ENCODE data around the gene NACC2.
"Not testable (repeated sequence)": the region's sequence is repeated elsewhere in the genome, so short reads cannot be mapped to it uniquely, and the experiment has no call there.

Gene NACC2

DNA sequence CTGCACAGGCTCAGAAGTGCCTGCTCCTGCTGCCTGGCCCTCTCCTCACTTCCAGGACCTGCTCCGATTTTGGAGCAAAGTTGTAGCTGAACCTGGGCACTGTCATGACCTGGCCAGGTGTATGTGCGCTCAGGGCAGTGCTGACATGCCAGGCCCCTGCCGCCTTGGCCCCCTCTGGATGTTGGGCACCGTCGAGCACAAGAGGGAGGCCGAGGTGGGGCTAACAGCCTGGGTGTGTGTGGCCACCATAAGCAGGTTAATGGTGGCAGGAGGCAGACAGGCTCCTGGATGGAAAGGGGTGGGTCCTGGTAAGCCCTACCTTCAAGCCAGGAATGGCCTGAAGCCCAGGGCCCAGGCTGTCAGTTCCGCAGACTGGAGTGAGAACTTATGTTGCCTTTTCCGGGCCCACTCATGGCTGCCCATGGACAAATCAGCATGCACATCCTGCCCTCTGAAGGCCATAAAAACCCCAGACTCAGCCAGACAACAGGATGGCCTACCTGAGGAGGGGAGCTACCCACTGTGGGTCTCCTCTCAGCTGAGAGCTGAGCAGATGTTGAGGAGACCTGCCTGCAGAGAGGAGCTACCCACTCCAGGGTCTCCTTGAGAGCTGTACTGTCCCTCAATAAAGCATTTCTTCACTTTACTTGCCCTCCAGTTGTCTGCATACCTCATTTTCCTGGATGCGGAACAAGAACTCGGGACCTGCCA is 66.2 kb downstream of the NACC2 start:
- TF ChIP-seq, protein P1, sequence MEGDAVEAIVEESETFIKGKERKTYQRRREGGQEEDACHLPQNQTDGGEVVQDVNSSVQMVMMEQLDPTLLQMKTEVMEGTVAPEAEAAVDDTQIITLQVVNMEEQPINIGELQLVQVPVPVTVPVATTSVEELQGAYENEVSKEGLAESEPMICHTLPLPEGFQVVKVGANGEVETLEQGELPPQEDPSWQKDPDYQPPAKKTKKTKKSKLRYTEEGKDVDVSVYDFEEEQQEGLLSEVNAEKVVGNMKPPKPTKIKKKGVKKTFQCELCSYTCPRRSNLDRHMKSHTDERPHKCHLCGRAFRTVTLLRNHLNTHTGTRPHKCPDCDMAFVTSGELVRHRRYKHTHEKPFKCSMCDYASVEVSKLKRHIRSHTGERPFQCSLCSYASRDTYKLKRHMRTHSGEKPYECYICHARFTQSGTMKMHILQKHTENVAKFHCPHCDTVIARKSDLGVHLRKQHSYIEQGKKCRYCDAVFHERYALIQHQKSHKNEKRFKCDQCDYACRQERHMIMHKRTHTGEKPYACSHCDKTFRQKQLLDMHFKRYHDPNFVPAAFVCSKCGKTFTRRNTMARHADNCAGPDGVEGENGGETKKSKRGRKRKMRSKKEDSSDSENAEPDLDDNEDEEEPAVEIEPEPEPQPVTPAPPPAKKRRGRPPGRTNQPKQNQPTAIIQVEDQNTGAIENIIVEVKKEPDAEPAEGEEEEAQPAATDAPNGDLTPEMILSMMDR (IDR thresholded peaks at IDR 0.05; ENCODE audit: control insufficient read depth, insufficient read depth, low read depth, low read length, missing control alignments): no peak
- H3K4me3 ChIP-seq (ENCODE audit: control insufficient read depth, low read depth, low read length): no peak overlapping the region
- DNase-seq (ENCODE audit: low read depth): no peak

DNA sequence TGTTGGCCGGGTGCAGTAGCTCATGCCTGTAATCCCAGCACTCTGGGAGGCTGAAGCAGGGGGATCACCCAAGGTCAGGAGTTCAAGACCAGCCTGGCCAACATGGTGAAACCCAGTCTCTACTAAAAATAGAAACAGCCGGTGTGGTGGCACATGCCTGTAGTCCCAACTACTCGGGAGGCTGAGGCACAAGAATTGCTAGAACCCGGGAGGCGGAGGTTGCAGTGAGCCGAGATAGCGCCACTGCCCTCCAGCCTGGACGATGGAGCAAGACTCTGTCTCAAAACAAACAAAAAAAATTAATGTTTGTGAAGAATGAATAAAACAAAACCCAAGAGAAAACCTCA is 68.2 kb downstream of the NACC2 start:
- H3K4me3 ChIP-seq (ENCODE audit: control insufficient read depth, low read depth, low read length); DNase-seq (ENCODE audit: low read depth): not testable (repeated sequence)

DNA sequence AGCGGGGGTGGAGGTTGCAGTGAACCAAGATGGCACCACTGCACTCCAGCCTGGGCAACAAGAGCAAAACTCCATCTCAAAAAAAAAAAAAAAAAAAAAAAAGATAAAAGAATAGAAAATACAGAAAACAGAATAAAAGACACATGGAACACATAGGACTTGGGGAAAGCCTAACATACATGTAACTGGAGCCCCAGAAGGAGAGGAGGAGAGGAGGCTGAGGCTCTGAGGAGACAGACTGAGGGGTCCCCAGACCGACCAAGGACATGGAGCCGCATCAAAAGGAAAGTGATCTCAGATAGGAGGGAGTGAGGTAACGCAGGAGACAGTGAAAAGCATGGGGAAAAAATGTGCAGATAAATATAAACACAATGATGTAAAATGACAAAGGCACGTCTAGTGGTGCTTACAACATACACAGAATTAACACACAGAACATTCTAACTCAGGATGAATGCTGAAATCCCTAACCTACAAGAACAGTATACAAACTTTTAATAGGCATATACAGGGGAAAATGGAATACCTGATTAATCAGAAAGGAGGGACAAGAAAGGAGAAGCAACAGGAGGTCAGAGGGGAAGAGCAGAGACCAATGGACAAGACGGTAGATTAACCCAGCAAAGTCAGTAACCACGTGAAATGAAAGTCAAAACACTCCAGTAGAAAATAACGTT is 68.7 kb downstream of the NACC2 start:
- no peak overlapping the region for H3K4me3 ChIP-seq (ENCODE audit: control insufficient read depth, low read depth, low read length)
- DNase-seq (ENCODE audit: low read depth): no peak
- TF ChIP-seq, protein P1 (IDR thresholded peaks at IDR 0.05; ENCODE audit: control insufficient read depth, insufficient read depth, low read depth, low read length, missing control alignments): no peak

- DNase-seq (ENCODE audit: low read depth): no peak
- no peak overlapping the region for H3K4me3 ChIP-seq (ENCODE audit: control insufficient read depth, low read depth, low read length)
- TF ChIP-seq, protein P1 (IDR thresholded peaks at IDR 0.05; ENCODE audit: control insufficient read depth, insufficient read depth, low read depth, low read length, missing control alignments): no peak
These were observed 69.6 kb downstream of the NACC2 start for GRCh38 chr9:136025481-136025880.

GRCh38 chr9:136024696-136025316 is 70.3 kb downstream of the NACC2 start:
- TF ChIP-seq, protein P1 (IDR thresholded peaks at IDR 0.05; ENCODE audit: control insufficient read depth, insufficient read depth, low read depth, low read length, missing control alignments): no peak
- no peak overlapping the region for H3K4me3 ChIP-seq (ENCODE audit: control insufficient read depth, low read depth, low read length)
- DNase-seq (ENCODE audit: low read depth): no peak

DNA sequence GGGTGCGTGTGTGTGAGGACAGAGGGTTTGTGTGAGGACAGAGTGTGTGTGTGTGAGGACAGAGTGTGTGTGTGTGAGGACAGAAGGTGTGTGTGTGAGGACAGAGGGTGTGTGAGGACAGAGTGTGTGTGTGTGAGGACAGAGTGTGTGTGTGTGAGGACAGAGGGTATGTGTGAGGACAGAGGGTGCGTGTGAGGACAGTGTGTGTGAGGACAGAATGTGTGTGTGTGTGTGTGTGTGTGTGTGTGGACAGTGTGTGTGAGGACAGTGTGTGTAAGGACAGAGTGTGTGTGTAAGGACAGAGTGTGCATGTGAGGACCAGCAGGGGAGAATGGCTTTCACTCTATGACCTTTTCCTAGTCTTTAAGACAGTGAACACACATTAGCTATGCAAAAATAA is 70.8 kb downstream of the NACC2 start:
- TF ChIP-seq, protein P1 (IDR thresholded peaks at IDR 0.05; ENCODE audit: control insufficient read depth, insufficient read depth, low read depth, low read length, missing control alignments): no peak
- DNase-seq (ENCODE audit: low read depth): no peak
- no peak overlapping the region for H3K4me3 ChIP-seq (ENCODE audit: control insufficient read depth, low read depth, low read length)
